ENCODE measurements around the gene UBTD1. TPM values are rescaled to one million over a fixed set of nuclear protein-coding genes. Genes with fewer than 3 reads are reported as not detected.

UBTD1 gene
- total RNA-seq, 1 donor from 2014 or later = 37.7 TPM

GRCh38 chr10:97600616-97601015 is 101.9 kb downstream of the UBTD1 start:
- DNase-seq = no peak
- Histone ChIP-seq H3K27me3 (ENCODE audit: low read depth) (no peaks in the 10 kb centered on the region), H3K36me3 (no peaks in the 10 kb centered on the region), H3K4me1 (peaks cover 7% of the 10 kb centered on the region), H3K4me3 (no peak overlapping the region), H3K27ac (no peak overlapping the region), H3K9me3 (no peaks in the 10 kb centered on the region)
- ATAC-seq = no peak
- intact Hi-C loops (cut with DNase I) = no loop called here
- no peak for TF ChIP-seq CTCF (IDR thresholded peaks at IDR 0.05)

GRCh38 chr10:97601268-97602215 is 102.8 kb downstream of the UBTD1 start:
- no peak for TF ChIP-seq CTCF (IDR thresholded peaks at IDR 0.05)
- H3K4me1 ChIP-seq = no peaks in the 10 kb centered on the region
- intact Hi-C loops (cut with DNase I) = no loop called here
- H3K27ac ChIP-seq = no peak overlapping the region
- DNase-seq = no peak
- no peaks in the 10 kb centered on the region for H3K36me3 ChIP-seq
- no peak overlapping the region for H3K4me3 ChIP-seq
- H3K27me3 ChIP-seq (ENCODE audit: low read depth) = no peaks in the 10 kb centered on the region
- no peaks in the 10 kb centered on the region for H3K9me3 ChIP-seq
- ATAC-seq = no peak

- Histone ChIP-seq H3K36me3 (no peaks in the 10 kb centered on the region), H3K4me3 (no peak overlapping the region), H3K27ac (no peak overlapping the region), H3K9me3 (no peaks in the 10 kb centered on the region), H3K27me3 (ENCODE audit: low read depth) (no peaks in the 10 kb centered on the region), H3K4me1 (no peaks in the 10 kb centered on the region)
- TF ChIP-seq CTCF (IDR thresholded peaks at IDR 0.05) = no peak
- intact Hi-C loops (cut with DNase I) = no loop called here
- no peak for ATAC-seq
- no peak for DNase-seq
Measured at GRCh38 chr10:97607095-97607636, 108.4 kb downstream of the UBTD1 start.

- Histone ChIP-seq H3K27me3 (ENCODE audit: low read depth) (no peaks in the 10 kb centered on the region), H3K9me3 (no peaks in the 10 kb centered on the region), H3K4me3 (no peak overlapping the region), H3K36me3 (no peaks in the 10 kb centered on the region), H3K4me1 (no peaks in the 10 kb centered on the region), H3K27ac (peak overlapping the region; percentile 58)
- TF ChIP-seq CTCF (IDR thresholded peaks at IDR 0.05) = no peak
- ATAC-seq (peak; percentile 80 to 87), DNase-seq (peak; percentile 65)
- intact Hi-C loops (cut with DNase I) = no loop called here
Measured at GRCh38 chr10:97608991-97609561, 110.4 kb downstream of the UBTD1 start.

- H3K27ac ChIP-seq = no peak overlapping the region
- H3K36me3 ChIP-seq = peaks cover 7% of the 10 kb centered on the region
- TF ChIP-seq CTCF (IDR thresholded peaks at IDR 0.05) = no peak
- H3K9me3 ChIP-seq = no peaks in the 10 kb centered on the region
- ATAC-seq (no peak), DNase-seq (no peak)
- H3K4me3 ChIP-seq = no peak overlapping the region
- no peaks in the 10 kb centered on the region for H3K27me3 ChIP-seq (ENCODE audit: low read depth)
- no peaks in the 10 kb centered on the region for H3K4me1 ChIP-seq
- intact Hi-C loops (cut with DNase I) = no loop called here
Measured at GRCh38 chr10:97611473-97611872, 112.7 kb downstream of the UBTD1 start.
